Daoy (cell line): ENCODE measurements around the gene ATRX. TPM values are rescaled to one million over a fixed set of nuclear protein-coding genes. Genes with fewer than 3 reads are reported as not detected.
"Not testable (repeated sequence)": the region's sequence is repeated elsewhere in the genome, so short reads cannot be mapped to it uniquely, and the experiment has no call there.

Experiments
- DNase-seq: peaks from one replicate; pipeline ENCODE4 v3.0.0-alpha.2; 2015; ENCODE audit warnings: low read depth
- total RNA-seq: library from RNA; depleted of rRNA; stranded (reverse); fragments of >200 nt; shearing (Covaris generic); gene quantifications from 2 replicates; pipeline ENCODE4 v1.2.3, GENCODE V29; 2014; rRNA removed

The ATRX gene
- total RNA-seq, 1 experiment from 2014 or later: 18.1 TPM

DNA sequence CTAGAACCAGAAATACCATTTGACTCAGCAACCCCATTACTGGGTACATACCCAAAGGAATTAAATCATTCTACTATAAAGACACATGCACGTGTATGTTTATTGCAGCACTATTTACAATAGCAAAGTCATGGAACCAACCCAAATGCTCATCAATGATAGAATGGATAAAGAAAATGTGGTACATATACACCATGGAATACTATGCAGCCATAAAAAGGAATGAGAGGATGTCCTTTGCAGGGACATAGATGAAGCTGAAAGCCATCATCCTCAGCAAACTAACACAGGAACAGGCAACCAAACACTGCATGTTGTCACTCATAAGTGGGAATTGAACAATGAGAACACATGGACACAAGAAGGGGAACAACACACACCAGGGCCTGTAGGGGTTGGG is 285.9 kb downstream of the ATRX start:
- not testable (repeated sequence) for DNase-seq

DNA sequence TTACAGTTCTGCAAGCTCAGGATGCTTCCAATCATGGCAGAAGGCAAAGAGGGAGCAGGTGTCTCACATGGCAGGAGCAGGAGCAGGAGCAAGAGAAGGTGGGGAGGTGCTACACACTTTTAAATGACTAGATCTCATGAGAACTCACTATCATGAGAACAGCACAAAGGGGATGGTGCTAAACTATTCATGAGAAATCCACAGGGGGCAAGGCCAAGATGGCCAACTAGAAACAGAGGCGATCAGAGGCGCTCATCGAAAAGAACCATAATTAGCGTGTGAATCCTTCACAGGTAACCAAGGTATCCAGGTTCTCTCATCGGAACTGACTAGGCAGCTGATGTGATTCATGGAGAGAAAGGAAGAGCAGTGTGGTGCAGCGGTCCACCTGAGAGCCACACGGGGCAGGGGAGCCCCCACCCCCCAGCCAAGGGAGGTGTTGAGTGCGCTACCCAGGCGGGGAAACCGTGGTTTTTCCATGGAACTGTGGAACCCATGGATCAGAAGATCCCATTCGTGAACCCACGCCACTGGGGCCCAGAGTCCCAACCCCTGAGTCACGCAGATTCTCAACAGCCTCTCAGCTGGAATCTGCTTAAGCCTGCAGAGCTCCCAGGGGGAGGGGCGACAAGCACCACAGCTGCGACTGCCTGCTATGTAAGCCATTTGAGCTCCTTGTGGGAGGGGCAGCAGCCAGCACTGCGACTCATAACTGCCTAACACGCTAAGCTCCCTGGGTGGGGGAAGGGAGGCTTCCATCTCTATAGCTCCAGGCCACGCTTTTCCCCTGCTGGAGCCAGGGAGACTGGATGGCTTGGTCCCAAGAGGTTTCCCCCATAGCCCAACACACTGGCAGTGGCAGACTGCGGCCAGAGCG is 292.1 kb downstream of the ATRX start:
- DNase-seq: no peak

DNA sequence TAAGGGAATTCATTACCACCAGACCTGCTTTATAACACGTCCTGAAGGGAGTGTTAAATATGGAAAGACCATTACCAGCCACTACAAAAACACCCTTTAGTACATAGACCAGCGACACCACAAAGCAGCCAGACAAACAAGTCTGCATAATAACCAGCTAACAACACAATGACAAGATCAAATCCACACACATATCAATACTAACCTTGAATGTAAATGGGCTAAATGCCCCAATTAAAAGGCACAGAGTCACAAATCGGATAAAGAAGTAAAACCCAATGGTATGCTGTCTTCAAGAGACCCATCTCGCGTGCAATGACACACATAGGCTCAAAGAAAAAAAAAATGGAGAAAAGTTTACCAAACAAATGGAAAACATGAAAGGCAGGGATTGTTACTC is 302.0 kb downstream of the ATRX start:
- DNase-seq: no peak

DNA sequence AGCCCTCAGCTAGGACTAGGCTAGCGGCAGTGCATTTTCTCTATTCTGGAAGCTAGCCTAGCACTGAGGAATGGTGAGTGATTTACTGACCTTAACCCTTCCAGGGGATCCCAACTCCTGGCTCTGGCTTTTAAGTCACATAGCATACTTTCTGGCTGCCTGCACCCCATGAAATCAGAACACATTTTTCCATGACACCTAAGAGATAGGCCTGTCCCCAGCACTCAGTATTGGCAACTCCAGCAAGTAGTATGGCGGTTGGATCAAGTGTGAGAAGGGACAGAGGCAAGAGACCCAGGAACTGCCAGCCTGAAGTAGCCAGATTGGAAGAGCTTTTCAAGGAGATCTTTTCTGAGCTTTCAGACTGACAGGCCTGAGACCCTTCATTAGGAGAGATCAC is 330.6 kb downstream of the ATRX start:
- DNase-seq: no peak

Other genes starting within 250 kb of the ATRX start
- gene MAGT1, start 109.2 kb upstream of the ATRX start, total RNA-seq: 34.2 and 37.4 TPM in 2 replicates
- gene COX7B, start 113.3 kb upstream of the ATRX start, total RNA-seq: 525 and 577 TPM in 2 replicates
- gene ATP7A, start 124.5 kb upstream of the ATRX start, total RNA-seq: 3.1 and 3.5 TPM in 2 replicates
- gene PGAM4, start 183.4 kb upstream of the ATRX start, total RNA-seq: not detected in 2 replicates